Measurements from ENCODE around the gene IGLON5.

IGLON5 gene

DNA sequence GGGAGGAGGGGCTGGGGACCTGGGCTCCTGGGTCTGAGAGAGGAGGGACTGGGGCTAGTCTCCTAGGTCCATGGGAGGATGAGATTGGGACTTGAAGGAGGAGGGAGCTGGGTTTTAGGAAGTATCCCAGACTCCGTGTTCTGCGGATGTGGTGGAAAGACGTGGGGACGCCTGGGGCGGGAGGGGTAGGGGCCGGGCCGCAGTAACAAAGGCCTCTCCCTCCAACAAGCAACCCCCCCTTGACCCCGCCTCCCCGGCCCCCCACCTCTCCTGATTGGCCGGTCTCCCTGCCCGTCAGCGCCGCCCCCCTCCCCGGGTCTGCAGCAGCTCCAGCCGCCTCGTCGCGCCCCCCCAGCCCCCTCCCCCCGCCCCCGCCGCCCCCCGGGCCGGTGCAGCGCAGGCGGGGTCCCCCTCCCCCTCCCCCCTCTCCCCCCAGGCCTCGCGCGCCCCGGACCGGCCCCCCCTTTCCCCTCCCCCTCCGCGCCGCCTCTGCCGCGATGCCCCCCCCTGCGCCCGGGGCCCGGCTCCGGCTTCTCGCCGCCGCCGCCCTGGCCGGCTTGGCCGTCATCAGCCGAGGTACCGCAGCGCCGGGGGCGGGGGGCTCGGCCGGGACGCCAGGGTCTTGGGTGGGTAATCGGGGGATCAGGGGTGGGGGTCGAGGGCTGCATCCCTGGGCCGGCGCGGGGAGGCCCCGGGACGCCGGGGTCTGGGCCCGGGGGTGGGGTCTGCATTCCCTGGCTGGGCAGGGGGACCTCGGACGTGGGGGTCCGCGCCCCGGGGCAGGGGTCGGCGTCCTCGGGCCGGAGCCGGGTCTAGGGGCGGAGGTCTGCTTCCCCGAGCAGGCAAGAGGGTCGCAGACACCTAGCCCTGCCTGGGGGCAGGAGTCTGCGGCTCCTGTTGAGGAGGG is at the start of gene IGLON5:
TSS of gene IGLON5 (plus strand) at position 294 of the 907 bp plus-strand sequence. CDS start at position 498, 204 bp downstream.
- Histone ChIP-seq H2AFZ (ENCODE audit: low read length, unreplicated experiment) (no peak within 1 kb of the TSS), H3K4me1 (ENCODE audit: control insufficient read depth, insufficient read depth, low read length, unreplicated experiment) (no peaks in the 10 kb centered on the region), H3K79me2 (ENCODE audit: control insufficient read depth, insufficient read depth, low read length, unreplicated experiment) (no peaks in the 10 kb centered on the region), H3K36me3 (ENCODE audit: insufficient read depth, low read length) (no peaks in the 10 kb centered on the region), H3K27ac (ENCODE audit: low read depth, low read length) (no peak within 1 kb of the TSS), H3K27me3 (ENCODE audit: insufficient read depth, low read length) (peaks cover 37% of the 10 kb centered on the region), H3K4me3 (ENCODE audit: low read depth, low read length) (no peak within 1 kb of the TSS)

DNA sequence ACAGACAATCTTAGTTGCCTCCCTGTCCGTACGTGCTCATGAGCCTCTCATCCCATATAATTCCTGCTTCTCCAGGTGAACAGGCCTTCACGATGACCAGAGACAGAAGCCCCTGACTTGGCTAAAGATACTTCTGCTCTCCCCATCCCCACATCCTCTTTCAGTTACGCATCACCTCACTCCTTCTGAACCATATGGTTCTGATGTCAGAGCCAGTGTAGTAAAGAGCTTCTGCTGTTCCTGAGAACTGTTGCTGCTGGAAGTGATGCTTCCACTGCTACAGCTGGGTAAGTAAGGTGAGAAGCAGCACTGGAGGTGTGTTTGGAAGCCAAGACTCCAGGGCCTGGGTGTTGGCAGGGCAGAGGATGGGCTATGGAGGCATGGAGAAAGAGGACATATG is 47.6 kb upstream of the IGLON5 start:
- Histone ChIP-seq H3K79me2 (ENCODE audit: control insufficient read depth, insufficient read depth, low read length, unreplicated experiment) (no peaks in the 10 kb centered on the region), H3K4me1 (ENCODE audit: control insufficient read depth, insufficient read depth, low read length, unreplicated experiment) (no peaks in the 10 kb centered on the region), H2AFZ (ENCODE audit: low read length, unreplicated experiment) (no peak overlapping the region), H3K27me3 (ENCODE audit: insufficient read depth, low read length) (peaks cover 65% of the 10 kb centered on the region), H3K36me3 (ENCODE audit: insufficient read depth, low read length) (no peaks in the 10 kb centered on the region), H3K27ac (ENCODE audit: low read depth, low read length) (no peak overlapping the region), H3K4me3 (ENCODE audit: low read depth, low read length) (no peak overlapping the region)

DNA sequence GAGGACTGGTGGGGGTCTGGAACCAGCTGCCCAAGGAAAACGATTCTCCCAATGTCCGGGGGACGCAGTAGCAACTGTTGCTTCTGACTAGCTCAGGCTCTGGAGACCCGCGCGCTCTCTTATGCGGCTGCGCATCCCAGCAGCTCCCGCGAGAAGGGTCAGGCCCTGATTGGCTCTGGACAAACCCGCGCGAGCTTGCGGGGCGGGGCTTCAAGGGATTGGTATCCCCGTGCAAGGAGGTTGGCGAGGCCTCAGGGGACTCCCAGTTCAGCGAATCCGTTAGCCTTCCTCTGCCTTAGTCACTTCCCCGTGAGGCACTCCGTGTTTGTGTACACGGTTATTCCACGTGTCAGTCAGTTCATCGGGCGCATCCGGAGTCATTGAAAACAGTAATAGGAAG is 40.4 kb upstream of the IGLON5 start:
- Histone ChIP-seq H2AFZ (ENCODE audit: low read length, unreplicated experiment) (no peak overlapping the region), H3K4me3 (ENCODE audit: low read depth, low read length) (no peak overlapping the region), H3K79me2 (ENCODE audit: control insufficient read depth, insufficient read depth, low read length, unreplicated experiment) (no peaks in the 10 kb centered on the region), H3K4me1 (ENCODE audit: control insufficient read depth, insufficient read depth, low read length, unreplicated experiment) (no peaks in the 10 kb centered on the region), H3K36me3 (ENCODE audit: insufficient read depth, low read length) (no peaks in the 10 kb centered on the region), H3K27me3 (ENCODE audit: insufficient read depth, low read length) (peaks cover 26% of the 10 kb centered on the region), H3K27ac (ENCODE audit: low read depth, low read length) (no peak overlapping the region)

DNA sequence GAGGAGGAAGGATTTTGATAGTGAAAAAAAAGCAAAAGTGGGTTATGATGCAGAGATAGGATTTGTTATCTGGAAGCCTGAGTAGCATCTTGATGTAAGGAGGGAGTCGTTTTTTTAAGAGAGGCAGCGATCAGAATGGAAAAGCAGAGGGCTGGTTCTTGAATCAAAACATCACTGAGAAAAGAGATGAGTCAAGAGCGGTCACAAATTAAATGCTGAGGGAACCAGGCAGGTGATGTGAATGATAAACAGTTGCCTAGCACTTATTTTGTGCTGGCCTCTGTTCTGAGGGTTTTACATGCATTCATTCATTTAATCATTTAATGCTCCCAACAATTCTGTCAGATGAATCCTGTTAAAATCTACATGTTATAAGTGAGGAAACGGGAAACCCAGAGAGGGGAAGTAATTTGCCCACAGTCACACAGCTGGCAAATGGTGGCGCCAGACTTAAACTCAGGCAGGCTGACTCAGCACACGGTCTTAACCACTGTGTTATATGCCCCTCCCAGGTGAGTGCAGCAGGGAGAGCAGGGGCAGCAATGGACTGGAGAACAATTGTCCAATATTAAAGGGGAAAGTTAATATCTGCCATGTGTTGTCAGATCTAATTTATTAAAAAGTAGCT is 39.1 kb upstream of the IGLON5 start:
- Histone ChIP-seq H3K79me2 (ENCODE audit: control insufficient read depth, insufficient read depth, low read length, unreplicated experiment) (no peaks in the 10 kb centered on the region), H3K36me3 (ENCODE audit: insufficient read depth, low read length) (no peaks in the 10 kb centered on the region), H3K27ac (ENCODE audit: low read depth, low read length) (no peak overlapping the region), H2AFZ (ENCODE audit: low read length, unreplicated experiment) (no peak overlapping the region), H3K4me1 (ENCODE audit: control insufficient read depth, insufficient read depth, low read length, unreplicated experiment) (no peaks in the 10 kb centered on the region), H3K4me3 (ENCODE audit: low read depth, low read length) (no peak overlapping the region), H3K27me3 (ENCODE audit: insufficient read depth, low read length) (peaks cover 23% of the 10 kb centered on the region)

DNA sequence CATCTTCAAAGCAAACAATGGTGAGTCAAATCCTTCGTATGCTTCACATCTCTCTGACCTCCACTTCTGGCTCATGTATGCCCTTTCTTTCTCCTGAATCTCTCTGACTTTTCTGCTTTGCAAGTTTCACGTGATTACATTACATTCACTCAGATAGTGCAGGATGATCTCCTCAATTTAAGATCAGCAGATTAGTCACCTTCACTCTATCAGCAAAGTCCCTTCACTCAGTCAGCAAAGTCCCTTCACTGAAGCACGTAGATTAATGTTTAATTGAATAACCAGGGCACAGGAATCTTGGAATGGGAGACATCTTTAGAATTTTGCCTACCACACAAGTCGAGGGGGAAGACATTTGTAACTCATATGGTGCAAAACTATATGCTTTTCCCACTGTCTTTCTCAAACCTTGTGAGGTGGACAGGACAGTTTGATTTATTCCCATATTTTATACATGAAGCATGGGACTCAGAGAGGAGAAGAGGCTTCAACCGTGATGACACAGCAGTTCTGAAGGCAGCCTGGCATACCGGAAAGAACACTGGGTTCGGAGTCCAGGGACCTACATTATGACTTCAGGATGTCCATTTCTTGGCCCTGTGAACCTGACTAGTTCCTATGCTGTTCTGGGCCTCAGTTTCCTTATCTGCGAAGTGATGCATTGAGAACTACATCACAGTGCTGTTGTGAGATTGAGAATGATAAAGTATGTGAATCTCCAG is 37.2 kb upstream of the IGLON5 start:
- Histone ChIP-seq H3K27me3 (ENCODE audit: insufficient read depth, low read length) (peaks cover 9% of the 10 kb centered on the region), H3K4me1 (ENCODE audit: control insufficient read depth, insufficient read depth, low read length, unreplicated experiment) (no peaks in the 10 kb centered on the region), H2AFZ (ENCODE audit: low read length, unreplicated experiment) (no peak overlapping the region), H3K4me3 (ENCODE audit: low read depth, low read length) (no peak overlapping the region), H3K79me2 (ENCODE audit: control insufficient read depth, insufficient read depth, low read length, unreplicated experiment) (no peaks in the 10 kb centered on the region), H3K36me3 (ENCODE audit: insufficient read depth, low read length) (no peaks in the 10 kb centered on the region), H3K27ac (ENCODE audit: low read depth, low read length) (no peak overlapping the region)

DNA sequence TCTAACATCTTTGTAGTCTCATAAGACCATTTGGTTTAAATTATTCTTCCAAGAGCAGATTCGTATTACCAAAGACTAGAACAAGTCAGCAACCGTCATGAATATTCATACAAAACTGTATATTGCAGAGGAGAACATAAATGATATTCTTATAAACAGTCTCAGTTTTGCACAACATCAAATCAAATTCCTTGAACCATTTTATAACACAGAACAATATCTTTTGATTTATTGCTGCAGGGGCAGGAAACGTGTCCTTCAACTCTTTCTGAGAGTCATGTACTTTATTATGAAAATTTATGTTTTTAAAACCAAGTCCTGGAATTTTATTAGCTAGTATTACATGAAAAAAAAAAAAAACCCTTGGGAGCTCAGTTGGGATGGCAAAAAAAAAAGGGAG is 34.3 kb upstream of the IGLON5 start:
- H3K36me3 ChIP-seq (ENCODE audit: insufficient read depth, low read length): no peaks in the 10 kb centered on the region
- peaks cover 14% of the 10 kb centered on the region; the same call in 1 of the 2 replicates for H3K27me3 ChIP-seq (ENCODE audit: insufficient read depth, low read length)
- no peak overlapping the region for H3K4me3 ChIP-seq (ENCODE audit: low read depth, low read length)
- H3K4me1 ChIP-seq (ENCODE audit: control insufficient read depth, insufficient read depth, low read length, unreplicated experiment): no peaks in the 10 kb centered on the region
- H3K79me2 ChIP-seq (ENCODE audit: control insufficient read depth, insufficient read depth, low read length, unreplicated experiment): no peaks in the 10 kb centered on the region
- no peak overlapping the region for H3K27ac ChIP-seq (ENCODE audit: low read depth, low read length)
- no peak overlapping the region for H2AFZ ChIP-seq (ENCODE audit: low read length, unreplicated experiment)

DNA sequence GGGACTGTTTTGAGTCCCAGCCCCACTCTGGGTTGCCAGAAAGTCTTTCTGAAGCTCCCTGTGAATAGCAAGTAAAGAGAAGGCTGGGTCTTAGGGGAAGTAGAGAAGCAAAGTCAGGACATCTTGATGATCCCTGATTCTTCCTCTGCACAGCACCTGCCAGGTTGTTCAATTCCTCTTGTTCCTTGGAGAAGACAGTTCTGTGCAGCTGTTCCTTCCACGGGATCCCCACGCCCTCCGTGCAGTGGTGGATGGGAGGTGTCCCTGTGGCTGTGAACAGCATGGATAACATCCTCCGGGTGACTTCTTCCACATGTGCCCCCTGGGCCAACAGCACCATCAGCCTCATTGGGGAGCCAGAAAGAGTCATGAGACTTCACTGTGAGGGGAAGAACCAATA is 29.1 kb upstream of the IGLON5 start:
- no peaks in the 10 kb centered on the region for H3K36me3 ChIP-seq (ENCODE audit: insufficient read depth, low read length)
- H3K4me1 ChIP-seq (ENCODE audit: control insufficient read depth, insufficient read depth, low read length, unreplicated experiment): no peaks in the 10 kb centered on the region
- H3K79me2 ChIP-seq (ENCODE audit: control insufficient read depth, insufficient read depth, low read length, unreplicated experiment): no peaks in the 10 kb centered on the region
- H3K27ac ChIP-seq (ENCODE audit: low read depth, low read length): no peak overlapping the region
- no peak overlapping the region for H2AFZ ChIP-seq (ENCODE audit: low read length, unreplicated experiment)
- peaks cover 38% of the 10 kb centered on the region for H3K27me3 ChIP-seq (ENCODE audit: insufficient read depth, low read length)
- H3K4me3 ChIP-seq (ENCODE audit: low read depth, low read length): no peak overlapping the region

DNA sequence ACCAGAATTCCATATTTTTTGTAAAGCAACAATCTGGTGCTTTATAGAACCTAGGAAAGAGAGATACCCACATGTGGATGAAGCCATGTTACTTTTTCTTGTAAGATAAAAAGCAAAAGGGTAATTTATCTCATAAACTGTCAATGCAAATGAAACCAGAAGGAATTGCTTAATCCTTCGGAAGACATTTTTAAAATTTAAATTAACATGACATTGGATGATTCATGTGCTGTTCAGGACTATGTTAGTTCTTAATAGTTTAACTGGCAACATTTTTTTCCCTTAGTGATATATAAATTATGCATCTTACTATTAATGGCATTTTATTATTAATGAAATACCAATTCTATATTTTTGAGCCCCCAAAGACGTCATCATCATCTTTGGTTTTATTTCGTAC is 25.8 kb upstream of the IGLON5 start:
- Histone ChIP-seq H3K4me3 (ENCODE audit: low read depth, low read length) (no peak overlapping the region), H3K36me3 (ENCODE audit: insufficient read depth, low read length) (no peaks in the 10 kb centered on the region), H3K27ac (ENCODE audit: low read depth, low read length) (no peak overlapping the region), H3K27me3 (ENCODE audit: insufficient read depth, low read length) (peaks cover 51% of the 10 kb centered on the region), H3K4me1 (ENCODE audit: control insufficient read depth, insufficient read depth, low read length, unreplicated experiment) (no peaks in the 10 kb centered on the region), H2AFZ (ENCODE audit: low read length, unreplicated experiment) (no peak overlapping the region), H3K79me2 (ENCODE audit: control insufficient read depth, insufficient read depth, low read length, unreplicated experiment) (no peaks in the 10 kb centered on the region)

DNA sequence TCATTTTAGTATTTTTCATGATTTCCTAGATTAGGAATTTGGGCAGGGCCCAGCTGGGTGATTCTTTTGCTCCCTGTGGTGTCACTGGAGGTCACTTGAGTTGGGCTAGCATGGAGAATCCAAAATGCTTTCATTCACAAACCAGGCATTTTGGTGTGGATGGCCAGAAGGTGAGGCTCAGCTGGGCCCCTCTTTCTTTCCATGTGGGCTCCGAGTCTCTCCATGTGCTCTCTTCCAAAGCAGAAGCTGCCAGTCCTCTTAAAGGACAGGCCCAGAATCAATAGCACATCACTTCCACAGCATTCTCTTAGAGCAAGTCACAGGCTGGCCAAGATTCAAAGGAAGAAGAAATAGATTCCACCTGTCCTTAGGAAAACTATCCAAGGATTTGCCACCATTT is 21.8 kb upstream of the IGLON5 start:
- no peaks in the 10 kb centered on the region for H3K36me3 ChIP-seq (ENCODE audit: insufficient read depth, low read length)
- no peak overlapping the region for H2AFZ ChIP-seq (ENCODE audit: low read length, unreplicated experiment)
- H3K79me2 ChIP-seq (ENCODE audit: control insufficient read depth, insufficient read depth, low read length, unreplicated experiment): no peaks in the 10 kb centered on the region
- H3K27me3 ChIP-seq (ENCODE audit: insufficient read depth, low read length): peaks cover 66% of the 10 kb centered on the region
- no peaks in the 10 kb centered on the region for H3K4me1 ChIP-seq (ENCODE audit: control insufficient read depth, insufficient read depth, low read length, unreplicated experiment)
- no peak overlapping the region for H3K27ac ChIP-seq (ENCODE audit: low read depth, low read length)
- no peak overlapping the region for H3K4me3 ChIP-seq (ENCODE audit: low read depth, low read length)

DNA sequence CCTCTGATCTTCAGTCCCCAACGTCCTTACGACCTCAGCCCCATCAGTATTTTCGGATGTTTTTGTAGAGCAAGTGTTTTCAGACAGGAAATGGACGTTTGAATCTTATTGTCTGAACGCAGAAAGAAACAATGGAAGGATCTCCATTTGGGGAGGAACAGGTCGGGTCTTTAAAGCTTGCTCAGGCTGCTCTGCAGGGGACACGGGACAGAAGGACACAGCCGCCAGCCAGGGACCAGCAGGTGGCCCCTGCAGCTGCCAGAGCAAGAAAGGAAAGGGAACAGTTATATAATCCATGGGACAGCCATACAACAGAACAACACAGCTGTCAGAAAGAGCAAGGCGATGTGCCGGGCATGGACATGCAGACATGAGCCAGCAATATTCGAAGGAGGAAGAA is 18.5 kb upstream of the IGLON5 start:
- no peaks in the 10 kb centered on the region for H3K4me1 ChIP-seq (ENCODE audit: control insufficient read depth, insufficient read depth, low read length, unreplicated experiment)
- no peak overlapping the region for H3K4me3 ChIP-seq (ENCODE audit: low read depth, low read length)
- no peak overlapping the region for H3K27ac ChIP-seq (ENCODE audit: low read depth, low read length)
- H2AFZ ChIP-seq (ENCODE audit: low read length, unreplicated experiment): no peak overlapping the region
- no peaks in the 10 kb centered on the region for H3K36me3 ChIP-seq (ENCODE audit: insufficient read depth, low read length)
- peaks cover 68% of the 10 kb centered on the region for H3K27me3 ChIP-seq (ENCODE audit: insufficient read depth, low read length)
- no peaks in the 10 kb centered on the region for H3K79me2 ChIP-seq (ENCODE audit: control insufficient read depth, insufficient read depth, low read length, unreplicated experiment)
